Measurements from ENCODE around the gene OSER1. TPM values are rescaled to one million over a fixed set of nuclear protein-coding genes. Genes with fewer than 3 reads are reported as not detected.

The OSER1 gene
- total RNA-seq, 1 experiment from 2014 or later = 35.7 TPM

DNA sequence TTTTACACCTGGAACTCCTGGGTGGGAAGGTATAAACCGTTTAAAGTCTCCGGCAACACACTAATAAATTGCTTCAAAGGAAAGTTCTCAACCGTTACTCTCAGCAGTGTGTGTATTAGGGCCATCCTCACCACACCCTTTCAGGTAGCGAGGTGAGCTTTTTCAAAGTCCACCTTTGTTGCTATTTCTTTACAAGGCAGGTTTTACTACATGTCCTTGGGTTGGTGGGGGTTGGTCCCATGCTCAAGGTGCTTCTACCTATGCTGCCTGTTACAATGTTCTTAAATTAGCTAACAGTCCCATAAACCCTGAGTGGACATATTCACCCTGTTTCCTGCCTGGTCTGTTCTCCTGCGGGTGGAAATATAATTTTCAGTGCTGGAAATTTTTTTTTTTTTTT lies 13.2 kb upstream of the OSER1 start:
- TF ChIP-seq, protein P1, sequence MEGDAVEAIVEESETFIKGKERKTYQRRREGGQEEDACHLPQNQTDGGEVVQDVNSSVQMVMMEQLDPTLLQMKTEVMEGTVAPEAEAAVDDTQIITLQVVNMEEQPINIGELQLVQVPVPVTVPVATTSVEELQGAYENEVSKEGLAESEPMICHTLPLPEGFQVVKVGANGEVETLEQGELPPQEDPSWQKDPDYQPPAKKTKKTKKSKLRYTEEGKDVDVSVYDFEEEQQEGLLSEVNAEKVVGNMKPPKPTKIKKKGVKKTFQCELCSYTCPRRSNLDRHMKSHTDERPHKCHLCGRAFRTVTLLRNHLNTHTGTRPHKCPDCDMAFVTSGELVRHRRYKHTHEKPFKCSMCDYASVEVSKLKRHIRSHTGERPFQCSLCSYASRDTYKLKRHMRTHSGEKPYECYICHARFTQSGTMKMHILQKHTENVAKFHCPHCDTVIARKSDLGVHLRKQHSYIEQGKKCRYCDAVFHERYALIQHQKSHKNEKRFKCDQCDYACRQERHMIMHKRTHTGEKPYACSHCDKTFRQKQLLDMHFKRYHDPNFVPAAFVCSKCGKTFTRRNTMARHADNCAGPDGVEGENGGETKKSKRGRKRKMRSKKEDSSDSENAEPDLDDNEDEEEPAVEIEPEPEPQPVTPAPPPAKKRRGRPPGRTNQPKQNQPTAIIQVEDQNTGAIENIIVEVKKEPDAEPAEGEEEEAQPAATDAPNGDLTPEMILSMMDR (conservative IDR thresholded peaks at IDR 0.05) = no peak
- no peak overlapping the region for H2BK120ac ChIP-seq (ENCODE audit: low read depth, low read length, poor library complexity, severe bottlenecking)
- no peaks in the 10 kb centered on the region for H3K79me1 ChIP-seq (ENCODE audit: insufficient read depth, low read depth, low read length, poor library complexity, severe bottlenecking)
- no peaks in the 10 kb centered on the region for H3K23me2 ChIP-seq (ENCODE audit: insufficient read length, low read depth, low read length, poor library complexity, severe bottlenecking)
- no peaks in the 10 kb centered on the region for H3K9me3 ChIP-seq (ENCODE audit: control insufficient read depth, low read depth, low read length)
- Mint-ChIP-seq H3K27ac (no peak overlapping the region), H3K4me3 (no peak overlapping the region), H3K27me3 (ENCODE audit: low read depth) (no peaks in the 10 kb centered on the region; the same call in 1 of the 2 replicates), H3K36me3 (ENCODE audit: insufficient read depth in 1 of 3, low read depth in 3 of 3) (no peaks in the 10 kb centered on the region), H3K9me3 (no peaks in the 10 kb centered on the region), H3K4me1 (peaks cover 17 to 24% of the 10 kb centered on the region in 2 experiments)
- no peak overlapping the region for H3K9ac ChIP-seq (ENCODE audit: extremely low read depth, insufficient read length, low read length)
- H3K23ac ChIP-seq (ENCODE audit: insufficient read length, low read depth, low read length) = no peak overlapping the region
- H3K27me3 ChIP-seq (ENCODE audit: insufficient read depth, low read length) = no peaks in the 10 kb centered on the region
- H4K20me1 ChIP-seq (ENCODE audit: control insufficient read depth, insufficient read depth, insufficient read length) = no peaks in the 10 kb centered on the region
- no peak overlapping the region for H2AK5ac ChIP-seq (ENCODE audit: insufficient read length, low read length)
- no peak overlapping the region for H2BK15ac ChIP-seq (ENCODE audit: low read depth, low read length)
- no peak overlapping the region for H2BK20ac ChIP-seq (ENCODE audit: low read depth, low read length, poor library complexity, severe bottlenecking)
- H3K56ac ChIP-seq (ENCODE audit: insufficient read length, low read depth, low read length) = no peak overlapping the region
- no peak overlapping the region for H4K8ac ChIP-seq (replicated peaks; ENCODE audit: insufficient read length, low read depth, low read length)
- H2AFZ ChIP-seq (ENCODE audit: low read length) = no peak overlapping the region
- no peak overlapping the region for H3K27ac ChIP-seq (ENCODE audit: insufficient read length, low read depth, low read length)
- H2BK12ac ChIP-seq (ENCODE audit: insufficient read length, low read depth, low read length) = no peak overlapping the region
- no peak overlapping the region for H2BK5ac ChIP-seq (ENCODE audit: insufficient read length, low read length)
- no peak overlapping the region for H4K91ac ChIP-seq (ENCODE audit: insufficient read length, low read depth, low read length)
- DNase-seq = no peak
- H3K14ac ChIP-seq (ENCODE audit: insufficient read depth, low read length) = no peak overlapping the region
- H3K4me2 ChIP-seq (ENCODE audit: insufficient read depth, insufficient read length, low read length) = no peak overlapping the region
- H3T11ph ChIP-seq (ENCODE audit: low read length) = no peak overlapping the region
- H3K4me1 ChIP-seq (ENCODE audit: insufficient read depth, low read length) = no peaks in the 10 kb centered on the region
- no CpG with 5 or more reads among the region's 5 CpGs for WGBS (ENCODE audit: extremely low coverage, insufficient read length, low lambda C conversion rate)
- H3K4ac ChIP-seq (ENCODE audit: low read depth, low read length) = no peak overlapping the region
- no peaks in the 10 kb centered on the region for H3K79me2 ChIP-seq (ENCODE audit: insufficient read depth, low read length)
- no peak overlapping the region for H4K5ac ChIP-seq (ENCODE audit: insufficient read length, low read depth, low read length)
- H3K18ac ChIP-seq (ENCODE audit: insufficient read length, low read depth, low read length) = no peak overlapping the region
